Measurements from ENCODE around the gene UBXN10. TPM values are rescaled to one million over a fixed set of nuclear protein-coding genes. Genes with fewer than 3 reads are reported as not detected.

Gene UBXN10
- total RNA-seq, 6 experiments from 2014 or later, result not detected

- no peak for DNase-seq
- H3K27me3 Mint-ChIP-seq (ENCODE audit: insufficient read depth), result peaks cover 38% of the 10 kb centered on the region
- H3K4me1 Mint-ChIP-seq (ENCODE audit: low read depth), result no peaks in the 10 kb centered on the region
- H3K4me3 Mint-ChIP-seq, result no peak overlapping the region
- TF ChIP-seq CTCF (IDR thresholded peaks at IDR 0.05), result no peak
- no peak overlapping the region for H3K27ac Mint-ChIP-seq
- no peaks in the 10 kb centered on the region for H3K36me3 Mint-ChIP-seq (ENCODE audit: low read depth)
- no peaks in the 10 kb centered on the region for H3K9me3 Mint-ChIP-seq
Observed at GRCh38 chr1:20220036-20220435, 34.1 kb downstream of the UBXN10 start.

GRCh38 chr1:20223106-20223505, 37.2 kb downstream of the UBXN10 start:
- Mint-ChIP-seq H3K27me3 (ENCODE audit: insufficient read depth) (peaks cover 42% of the 10 kb centered on the region), H3K4me1 (ENCODE audit: low read depth) (no peaks in the 10 kb centered on the region), H3K9me3 (no peaks in the 10 kb centered on the region), H3K36me3 (ENCODE audit: low read depth) (no peaks in the 10 kb centered on the region), H3K27ac (no peak overlapping the region), H3K4me3 (no peak overlapping the region)
- DNase-seq, result no peak
- no peak for TF ChIP-seq CTCF (IDR thresholded peaks at IDR 0.05)

- no peak for TF ChIP-seq CTCF (IDR thresholded peaks at IDR 0.05)
- no peaks in the 10 kb centered on the region for H3K36me3 Mint-ChIP-seq (ENCODE audit: low read depth)
- peaks cover 47% of the 10 kb centered on the region for H3K27me3 Mint-ChIP-seq (ENCODE audit: insufficient read depth)
- no peak overlapping the region for H3K4me3 Mint-ChIP-seq
- no peaks in the 10 kb centered on the region for H3K4me1 Mint-ChIP-seq (ENCODE audit: low read depth)
- no peak for DNase-seq
- no peak overlapping the region for H3K27ac Mint-ChIP-seq
- no peaks in the 10 kb centered on the region for H3K9me3 Mint-ChIP-seq
Observed at GRCh38 chr1:20223551-20224419, 37.9 kb downstream of the UBXN10 start.

- Mint-ChIP-seq H3K27me3 (ENCODE audit: insufficient read depth) (peaks cover 44% of the 10 kb centered on the region), H3K4me1 (ENCODE audit: low read depth) (no peaks in the 10 kb centered on the region), H3K9me3 (no peaks in the 10 kb centered on the region), H3K36me3 (ENCODE audit: low read depth) (no peaks in the 10 kb centered on the region), H3K27ac (no peak overlapping the region), H3K4me3 (no peak overlapping the region)
- TF ChIP-seq CTCF (IDR thresholded peaks at IDR 0.05), result no peak
- no peak for DNase-seq
Observed at GRCh38 chr1:20224546-20224945, 38.6 kb downstream of the UBXN10 start.

- TF ChIP-seq CTCF (IDR thresholded peaks at IDR 0.05), result no peak
- Mint-ChIP-seq H3K27me3 (ENCODE audit: insufficient read depth) (peaks cover 54% of the 10 kb centered on the region), H3K27ac (no peak overlapping the region), H3K4me1 (ENCODE audit: low read depth) (no peaks in the 10 kb centered on the region), H3K4me3 (no peak overlapping the region), H3K36me3 (ENCODE audit: low read depth) (no peaks in the 10 kb centered on the region), H3K9me3 (no peaks in the 10 kb centered on the region)
- no peak for DNase-seq
Observed at GRCh38 chr1:20227704-20228103, 41.8 kb downstream of the UBXN10 start.

Data from HFFc6 (cell line).